Activated T-cell treated with anti-CD3 and anti-CD28 coated beads for 1 hour (primary cell): ENCODE data around the gene FAS.

Experiments used
- DNase-seq: peaks from one replicate; pipeline ENCODE4 v3.0.0-alpha.2; 2020; ENCODE audit warnings: low read depth

The FAS gene

DNA sequence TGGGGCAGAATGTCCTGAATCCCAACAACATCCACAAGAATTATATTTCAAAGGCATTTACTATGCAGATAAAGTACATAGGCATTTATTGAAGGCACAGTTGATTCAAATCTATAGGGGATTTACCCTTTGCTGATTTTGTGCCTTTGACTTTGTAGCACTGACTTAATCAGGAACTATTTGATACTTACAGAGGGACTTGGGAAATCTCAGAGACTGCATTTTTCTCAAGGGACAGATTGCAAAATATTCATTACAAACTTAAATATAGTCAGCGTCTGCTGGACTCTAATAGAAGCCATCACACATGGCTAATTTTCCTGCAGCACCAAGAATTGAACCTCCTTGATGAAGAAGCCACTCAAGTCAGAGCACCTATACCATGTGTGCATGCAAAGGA lies 44.9 kb downstream of the FAS start:
- no peak for DNase-seq

- DNase-seq = no peak
Measured at GRCh38 chr10:89037096-89037495, 46.5 kb downstream of the FAS start.

DNA sequence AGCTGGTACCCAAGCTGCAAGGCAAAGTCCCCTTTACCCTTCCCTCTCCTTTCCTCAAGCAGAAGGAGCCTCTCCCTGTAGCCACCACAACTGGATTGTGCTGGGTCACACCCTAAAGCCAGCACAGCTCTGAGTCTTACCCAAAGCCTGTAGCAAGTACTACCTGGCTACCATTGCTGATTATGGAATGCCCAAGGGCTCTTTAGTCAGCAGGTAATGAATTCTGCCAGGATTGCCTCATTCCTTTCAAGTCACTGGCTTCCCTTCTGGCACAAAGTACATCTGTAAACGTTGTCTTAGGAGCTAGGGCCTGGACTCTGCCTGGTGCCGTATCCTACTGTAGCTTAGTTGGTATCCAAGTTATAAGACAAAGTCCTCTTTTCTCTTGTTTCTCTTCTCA lies 52.0 kb downstream of the FAS start:
- no peak for DNase-seq

DNA sequence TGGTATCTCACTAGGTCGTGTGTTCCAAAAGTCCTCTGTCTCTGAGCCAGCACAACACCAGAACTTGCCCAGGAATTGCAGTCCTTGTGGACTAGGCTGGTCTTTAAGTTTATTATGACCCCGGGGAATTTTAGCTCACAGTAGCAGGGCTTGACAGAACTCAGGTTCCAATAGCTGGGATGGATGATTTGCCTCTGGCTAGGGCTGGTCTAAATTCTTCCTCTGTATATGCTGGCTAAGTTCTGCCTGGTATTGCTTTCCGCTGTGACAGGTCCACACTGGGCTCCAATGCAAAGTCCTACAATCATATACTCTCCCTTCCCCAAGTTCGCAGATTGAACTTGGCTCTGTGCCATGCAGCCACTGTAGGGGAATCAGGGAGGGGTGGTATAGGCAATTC lies 52.5 kb downstream of the FAS start:
- DNase-seq = no peak

- no peak for DNase-seq
Measured at GRCh38 chr10:89047397-89047796, 56.8 kb downstream of the FAS start.

DNA sequence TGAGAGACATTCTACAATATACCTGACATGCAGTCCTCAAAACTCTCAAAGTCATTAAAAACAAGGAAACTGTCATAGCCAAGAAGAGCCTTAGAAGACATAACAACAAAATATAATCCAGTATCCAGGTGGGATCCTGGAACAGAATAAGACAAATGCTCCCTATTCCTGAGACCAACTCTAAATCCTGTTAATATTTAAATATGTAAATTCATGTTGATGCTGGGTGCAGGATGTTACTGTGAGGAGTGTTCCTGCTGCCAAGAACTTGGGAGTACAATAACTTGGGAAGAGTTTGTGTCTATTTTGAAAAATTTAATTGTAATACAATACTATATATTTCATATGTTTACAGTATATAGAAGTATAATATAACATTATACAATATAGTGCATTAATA lies 61.0 kb downstream of the FAS start:
- no peak for DNase-seq

GRCh38 chr10:89053555-89053954 lies 63.0 kb downstream of the FAS start:
- no peak for DNase-seq

DNA sequence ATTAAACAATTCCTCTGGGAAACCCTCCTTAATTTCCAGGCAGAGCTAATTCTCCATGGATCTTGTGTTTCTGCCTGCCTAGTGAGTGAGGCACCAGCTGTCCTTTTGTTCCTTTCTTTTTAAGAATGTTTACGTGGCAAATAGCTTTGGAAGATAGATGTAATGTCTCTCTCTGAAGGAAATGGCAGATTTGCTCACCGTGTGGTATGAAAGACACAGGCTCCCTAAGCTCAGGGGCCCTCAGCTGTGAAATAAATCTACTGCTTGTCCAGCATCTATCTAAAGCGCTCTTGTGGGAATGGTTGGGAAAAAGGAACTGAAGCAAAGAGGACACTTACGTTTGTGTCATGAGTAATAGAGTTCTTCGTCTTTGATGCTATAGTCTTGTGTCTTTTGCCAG lies 64.6 kb downstream of the FAS start:
- no peak for DNase-seq

DNA sequence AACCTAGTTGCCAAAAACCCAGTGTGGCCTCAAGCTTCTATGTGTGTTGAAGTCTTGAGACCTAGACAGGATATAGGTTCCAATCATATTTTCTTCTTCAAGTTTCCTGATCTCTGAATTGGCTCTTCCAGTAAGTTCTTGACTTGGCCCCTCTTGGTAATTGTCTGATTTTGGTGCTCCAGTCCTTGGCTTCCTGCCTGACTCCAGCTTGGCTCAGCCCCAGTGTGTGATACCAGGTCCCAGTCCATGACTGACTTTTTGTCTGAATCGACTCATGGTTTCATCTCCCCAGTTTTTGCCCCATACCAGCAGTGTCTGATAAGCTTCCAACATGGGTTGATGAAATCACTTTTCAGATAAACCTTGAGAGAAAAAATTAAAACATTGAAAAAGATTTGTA lies 72.3 kb downstream of the FAS start:
- no peak for DNase-seq

DNA sequence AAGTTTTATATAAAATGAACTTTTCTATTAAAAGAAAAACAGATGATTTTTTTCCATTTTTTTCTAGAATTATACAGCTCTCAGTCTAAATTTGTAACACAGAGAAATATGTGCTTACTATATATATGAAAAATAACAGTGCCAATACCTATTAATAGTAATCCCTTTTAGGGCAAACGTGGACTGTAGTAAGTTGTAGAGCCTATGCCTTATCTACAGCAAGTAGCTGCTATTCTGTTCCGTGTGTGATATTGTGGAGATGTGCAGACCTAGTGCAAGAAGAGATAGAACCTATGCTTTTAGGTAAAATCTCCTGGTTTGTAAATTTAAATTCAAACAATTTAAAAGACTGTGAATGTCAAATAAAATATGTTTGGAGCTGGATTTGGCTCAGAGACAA lies 72.9 kb downstream of the FAS start:
- no peak for DNase-seq

- no peak for DNase-seq
Measured at GRCh38 chr10:89064748-89065147, 74.2 kb downstream of the FAS start.
